ENCODE results near the gene ACR. TPM values are rescaled to one million over a fixed set of nuclear protein-coding genes. Genes with fewer than 3 reads are reported as not detected.
A peak's percentile ranks its signal among the peaks of the same experiment; 100 is the strongest.
"Not testable (repeated sequence)": the region's sequence is repeated elsewhere in the genome, so short reads cannot be mapped to it uniquely, and the experiment has no call there.

ACR gene
- total RNA-seq, 1 donor from 2014 or later: not detected

GRCh38 chr22:50761829-50762228 is 23.8 kb downstream of the ACR start:
- not testable (repeated sequence) for H3K27ac ChIP-seq (ENCODE audit: low read depth, low read length); FAIRE-seq; H3K27me3 ChIP-seq (ENCODE audit: insufficient read depth, low read length); H3K79me2 ChIP-seq (ENCODE audit: insufficient read depth, low read length); H3K4me1 Mint-ChIP-seq (ENCODE audit: low read depth, unreplicated experiment); H3K9me3 ChIP-seq (ENCODE audit: insufficient read depth, low read depth, low read length); H3K27ac Mint-ChIP-seq (ENCODE audit: unreplicated experiment); H4K20me1 ChIP-seq (ENCODE audit: insufficient read depth, low read length); H3K4me2 ChIP-seq (ENCODE audit: low read length); DNase-seq (ENCODE audit: low read depth); H3K27me3 Mint-ChIP-seq (ENCODE audit: low read depth, unreplicated experiment); H3K4me3 ChIP-seq (ENCODE audit: insufficient read depth, low read depth, low read length); H3K4me1 ChIP-seq (ENCODE audit: insufficient read depth, low read length); H2AFZ ChIP-seq (ENCODE audit: low read depth, low read length); H3K4me3 Mint-ChIP-seq (ENCODE audit: unreplicated experiment); H3K36me3 Mint-ChIP-seq (ENCODE audit: low read depth, unreplicated experiment); H3K9ac ChIP-seq (ENCODE audit: low read length); H3K9me3 Mint-ChIP-seq (ENCODE audit: unreplicated experiment); H3K36me3 ChIP-seq (ENCODE audit: insufficient read depth, low read length)

GRCh38 chr22:50764288-50764687 is 26.3 kb downstream of the ACR start:
- not testable (repeated sequence) for H3K36me3 ChIP-seq (ENCODE audit: insufficient read depth, low read length)

GRCh38 chr22:50775132-50775531 is 37.1 kb downstream of the ACR start:
- not testable (repeated sequence) for H3K27ac Mint-ChIP-seq (ENCODE audit: unreplicated experiment); H3K9ac ChIP-seq (ENCODE audit: low read length); H3K36me3 ChIP-seq (ENCODE audit: insufficient read depth, low read length); FAIRE-seq; H2AFZ ChIP-seq (ENCODE audit: low read depth, low read length); H3K4me1 ChIP-seq (ENCODE audit: insufficient read depth, low read length); H3K27me3 ChIP-seq (ENCODE audit: insufficient read depth, low read length); H3K79me2 ChIP-seq (ENCODE audit: insufficient read depth, low read length); H3K4me3 Mint-ChIP-seq (ENCODE audit: unreplicated experiment); H3K4me1 Mint-ChIP-seq (ENCODE audit: low read depth, unreplicated experiment); H3K27me3 Mint-ChIP-seq (ENCODE audit: low read depth, unreplicated experiment); H3K9me3 Mint-ChIP-seq (ENCODE audit: unreplicated experiment); H3K9me3 ChIP-seq (ENCODE audit: insufficient read depth, low read depth, low read length); H3K27ac ChIP-seq (ENCODE audit: low read depth, low read length); H4K20me1 ChIP-seq (ENCODE audit: insufficient read depth, low read length); H3K36me3 Mint-ChIP-seq (ENCODE audit: low read depth, unreplicated experiment); H3K4me3 ChIP-seq (ENCODE audit: insufficient read depth, low read depth, low read length); H3K4me2 ChIP-seq (ENCODE audit: low read length)
- TF ChIP-seq, protein P1, sequence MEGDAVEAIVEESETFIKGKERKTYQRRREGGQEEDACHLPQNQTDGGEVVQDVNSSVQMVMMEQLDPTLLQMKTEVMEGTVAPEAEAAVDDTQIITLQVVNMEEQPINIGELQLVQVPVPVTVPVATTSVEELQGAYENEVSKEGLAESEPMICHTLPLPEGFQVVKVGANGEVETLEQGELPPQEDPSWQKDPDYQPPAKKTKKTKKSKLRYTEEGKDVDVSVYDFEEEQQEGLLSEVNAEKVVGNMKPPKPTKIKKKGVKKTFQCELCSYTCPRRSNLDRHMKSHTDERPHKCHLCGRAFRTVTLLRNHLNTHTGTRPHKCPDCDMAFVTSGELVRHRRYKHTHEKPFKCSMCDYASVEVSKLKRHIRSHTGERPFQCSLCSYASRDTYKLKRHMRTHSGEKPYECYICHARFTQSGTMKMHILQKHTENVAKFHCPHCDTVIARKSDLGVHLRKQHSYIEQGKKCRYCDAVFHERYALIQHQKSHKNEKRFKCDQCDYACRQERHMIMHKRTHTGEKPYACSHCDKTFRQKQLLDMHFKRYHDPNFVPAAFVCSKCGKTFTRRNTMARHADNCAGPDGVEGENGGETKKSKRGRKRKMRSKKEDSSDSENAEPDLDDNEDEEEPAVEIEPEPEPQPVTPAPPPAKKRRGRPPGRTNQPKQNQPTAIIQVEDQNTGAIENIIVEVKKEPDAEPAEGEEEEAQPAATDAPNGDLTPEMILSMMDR (IDR thresholded peaks at IDR 0.05; ENCODE audit: insufficient read depth, low read depth, low read length): peak; percentile 22
- peak; percentile 8 for DNase-seq (ENCODE audit: low read depth)

More at GRCh38 chr22:50764288-50764687, 26.3 kb downstream of the ACR start:
- H3K4me3 Mint-ChIP-seq (ENCODE audit: unreplicated experiment); H3K27me3 ChIP-seq (ENCODE audit: insufficient read depth, low read length); H3K27me3 Mint-ChIP-seq (ENCODE audit: low read depth, unreplicated experiment); H3K9me3 Mint-ChIP-seq (ENCODE audit: unreplicated experiment); H3K36me3 Mint-ChIP-seq (ENCODE audit: low read depth, unreplicated experiment); H3K4me3 ChIP-seq (ENCODE audit: insufficient read depth, low read depth, low read length); H3K4me2 ChIP-seq (ENCODE audit: low read length); FAIRE-seq; H3K4me1 ChIP-seq (ENCODE audit: insufficient read depth, low read length); DNase-seq (ENCODE audit: low read depth); H3K4me1 Mint-ChIP-seq (ENCODE audit: low read depth, unreplicated experiment); H3K9me3 ChIP-seq (ENCODE audit: insufficient read depth, low read depth, low read length); H3K79me2 ChIP-seq (ENCODE audit: insufficient read depth, low read length); H3K27ac Mint-ChIP-seq (ENCODE audit: unreplicated experiment); H3K27ac ChIP-seq (ENCODE audit: low read depth, low read length); H4K20me1 ChIP-seq (ENCODE audit: insufficient read depth, low read length); H3K9ac ChIP-seq (ENCODE audit: low read length); H2AFZ ChIP-seq (ENCODE audit: low read depth, low read length): not testable (repeated sequence)

GRCh38 chr22:50777631-50778030 is 39.6 kb downstream of the ACR start:
- not testable (repeated sequence) for H3K79me2 ChIP-seq (ENCODE audit: insufficient read depth, low read length); FAIRE-seq; H3K9me3 ChIP-seq (ENCODE audit: insufficient read depth, low read depth, low read length); H3K4me3 Mint-ChIP-seq (ENCODE audit: unreplicated experiment); H3K27me3 ChIP-seq (ENCODE audit: insufficient read depth, low read length); H3K27ac Mint-ChIP-seq (ENCODE audit: unreplicated experiment); H2AFZ ChIP-seq (ENCODE audit: low read depth, low read length); DNase-seq (ENCODE audit: low read depth); H4K20me1 ChIP-seq (ENCODE audit: insufficient read depth, low read length); H3K4me1 ChIP-seq (ENCODE audit: insufficient read depth, low read length); H3K9me3 Mint-ChIP-seq (ENCODE audit: unreplicated experiment); H3K36me3 ChIP-seq (ENCODE audit: insufficient read depth, low read length); H3K9ac ChIP-seq (ENCODE audit: low read length); H3K4me1 Mint-ChIP-seq (ENCODE audit: low read depth, unreplicated experiment); H3K27ac ChIP-seq (ENCODE audit: low read depth, low read length); H3K4me2 ChIP-seq (ENCODE audit: low read length); H3K4me3 ChIP-seq (ENCODE audit: insufficient read depth, low read depth, low read length); H3K36me3 Mint-ChIP-seq (ENCODE audit: low read depth, unreplicated experiment); H3K27me3 Mint-ChIP-seq (ENCODE audit: low read depth, unreplicated experiment)

DNA sequence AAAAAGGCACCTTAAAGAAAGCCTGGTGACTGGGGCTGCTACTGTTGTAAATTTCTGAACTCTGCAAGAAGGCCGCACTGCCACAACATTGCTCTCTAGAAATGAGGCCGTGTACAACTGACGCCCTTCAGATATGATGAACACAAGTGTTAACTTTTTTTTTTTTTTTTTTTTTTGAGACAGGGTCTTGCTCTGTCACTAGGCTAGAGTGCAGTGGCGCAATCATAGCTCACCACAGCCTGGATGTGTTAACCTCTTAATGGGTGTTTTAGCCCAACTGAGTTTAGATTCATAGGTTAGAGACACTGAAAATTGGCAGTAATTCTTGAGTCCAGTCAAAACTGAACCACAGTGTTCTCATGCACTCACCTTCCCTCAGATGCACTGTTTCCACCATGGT is 42.2 kb downstream of the ACR start:
- not testable (repeated sequence) for H3K9me3 ChIP-seq (ENCODE audit: insufficient read depth, low read depth, low read length); H2AFZ ChIP-seq (ENCODE audit: low read depth, low read length); DNase-seq (ENCODE audit: low read depth); FAIRE-seq; H3K27ac ChIP-seq (ENCODE audit: low read depth, low read length); H3K4me2 ChIP-seq (ENCODE audit: low read length); H3K9me3 Mint-ChIP-seq (ENCODE audit: unreplicated experiment); H3K4me3 ChIP-seq (ENCODE audit: insufficient read depth, low read depth, low read length); H3K4me1 Mint-ChIP-seq (ENCODE audit: low read depth, unreplicated experiment); H3K9ac ChIP-seq (ENCODE audit: low read length); H3K27ac Mint-ChIP-seq (ENCODE audit: unreplicated experiment); H3K4me1 ChIP-seq (ENCODE audit: insufficient read depth, low read length); H3K27me3 Mint-ChIP-seq (ENCODE audit: low read depth, unreplicated experiment); H3K36me3 ChIP-seq (ENCODE audit: insufficient read depth, low read length); H3K4me3 Mint-ChIP-seq (ENCODE audit: unreplicated experiment); H3K27me3 ChIP-seq (ENCODE audit: insufficient read depth, low read length); H3K79me2 ChIP-seq (ENCODE audit: insufficient read depth, low read length); H3K36me3 Mint-ChIP-seq (ENCODE audit: low read depth, unreplicated experiment); H4K20me1 ChIP-seq (ENCODE audit: insufficient read depth, low read length)

- H3K27me3 ChIP-seq (ENCODE audit: insufficient read depth, low read length); H3K27ac Mint-ChIP-seq (ENCODE audit: unreplicated experiment); H3K27me3 Mint-ChIP-seq (ENCODE audit: low read depth, unreplicated experiment); FAIRE-seq; H3K4me1 Mint-ChIP-seq (ENCODE audit: low read depth, unreplicated experiment); H3K79me2 ChIP-seq (ENCODE audit: insufficient read depth, low read length); H3K36me3 ChIP-seq (ENCODE audit: insufficient read depth, low read length); H3K9ac ChIP-seq (ENCODE audit: low read length); H3K27ac ChIP-seq (ENCODE audit: low read depth, low read length); H3K4me3 ChIP-seq (ENCODE audit: insufficient read depth, low read depth, low read length); DNase-seq (ENCODE audit: low read depth); H4K20me1 ChIP-seq (ENCODE audit: insufficient read depth, low read length); H3K4me1 ChIP-seq (ENCODE audit: insufficient read depth, low read length); H2AFZ ChIP-seq (ENCODE audit: low read depth, low read length); H3K36me3 Mint-ChIP-seq (ENCODE audit: low read depth, unreplicated experiment); H3K9me3 Mint-ChIP-seq (ENCODE audit: unreplicated experiment); H3K9me3 ChIP-seq (ENCODE audit: insufficient read depth, low read depth, low read length): not testable (repeated sequence)
- H3K4me2 ChIP-seq (ENCODE audit: low read length): peak overlapping the region; percentile 26
- peak overlapping the region; percentile 72 for H3K4me3 Mint-ChIP-seq (ENCODE audit: unreplicated experiment)
Measured at GRCh38 chr22:50782253-50782652, 44.2 kb downstream of the ACR start.
